Measurements from ENCODE around the gene SUPT3H. TPM values are rescaled to one million over a fixed set of nuclear protein-coding genes. Genes with fewer than 3 reads are reported as not detected.

Gene SUPT3H
- total and polyA plus RNA-seq, 4 donors: 0.85 to 4.8 (median 2.4) TPM

DNA sequence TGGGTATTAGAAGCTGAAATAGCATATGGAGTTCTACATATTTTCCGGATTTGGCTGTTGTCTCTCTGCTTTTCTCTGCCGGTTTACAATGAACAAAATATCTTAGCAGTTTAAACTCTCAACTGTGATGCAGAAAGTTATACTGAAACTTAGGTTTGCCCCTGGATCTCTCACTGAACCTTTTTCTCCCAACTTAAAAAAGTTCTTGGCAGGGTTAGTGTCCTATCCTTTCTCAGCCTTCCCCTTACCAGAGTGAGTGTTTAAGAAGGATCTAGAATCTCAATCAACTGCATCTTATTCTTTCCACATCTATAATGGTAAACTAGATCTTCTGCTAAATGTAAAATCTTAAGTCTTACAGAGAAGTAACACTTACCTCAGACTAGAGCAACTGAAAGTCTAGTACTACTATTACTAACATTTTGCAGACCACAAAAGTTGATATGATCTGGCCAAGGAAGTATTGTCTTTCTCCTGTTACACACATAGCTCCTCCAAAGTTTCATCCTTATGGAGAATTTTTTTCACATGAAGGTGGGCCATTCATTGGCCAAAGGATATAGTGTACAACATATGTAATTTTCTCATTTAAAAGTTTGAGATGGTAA is 441.9 kb downstream of the SUPT3H start:
- Histone ChIP-seq H3K4me1 (ENCODE audit: control insufficient read depth in 4 of 4, insufficient read depth in 4 of 4, low read length in 3 of 4) (peaks cover 0 to 8% (median 0%) of the 10 kb centered on the region in 4 donors), H3K9ac (ENCODE audit: low read depth in 1 of 2, low read length in 2 of 2) (no peak overlapping the region), H3K27me3 (ENCODE audit: control insufficient read depth in 4 of 4, insufficient read depth in 4 of 4, low read length in 3 of 4) (no peaks in the 10 kb centered on the region), H3K4me3 (ENCODE audit: low read depth in 1 of 3, low read length in 3 of 3) (no peak overlapping the region), H3K36me3 (ENCODE audit: control insufficient read depth in 4 of 4, insufficient read depth in 3 of 4, low read depth in 1 of 4, low read length in 3 of 4) (no peaks in the 10 kb centered on the region), H3K27ac (ENCODE audit: low read depth in 1 of 2, low read length in 2 of 2) (no peak overlapping the region), H3K9me3 (ENCODE audit: control insufficient read depth in 4 of 4, low read length in 3 of 4) (no peaks in the 10 kb centered on the region)
- DNase-seq (ENCODE audit: low spot score): no peak
- 86% methylated on average over 2 of the region's 2 CpGs for WGBS
- TF ChIP-seq JUND (IDR thresholded peaks at IDR 0.05) (no peak), EGR1 (IDR thresholded peaks at IDR 0.05; ENCODE audit: low read depth in 2 of 2) (no peak), ATF3 (IDR thresholded peaks at IDR 0.05) (no peak), GABPA (IDR thresholded peaks at IDR 0.05 in 1 of 2, conservative IDR thresholded peaks at IDR 0.05 in 1 of 2) (no peak), ZBTB33 (IDR thresholded peaks at IDR 0.05) (no peak), FOXA2 (IDR thresholded peaks at IDR 0.05) (no peak), SP1 (IDR thresholded peaks at IDR 0.05) (no peak), HNF4G (IDR thresholded peaks at IDR 0.05) (no peak)

- peak overlapping the region in 1 of 2 donors; percentile 26 for H3K9ac ChIP-seq (ENCODE audit: low read depth in 1 of 2, low read length in 2 of 2)
- H3K4me1 ChIP-seq (ENCODE audit: control insufficient read depth in 4 of 4, insufficient read depth in 4 of 4, low read length in 3 of 4): no peaks in the 10 kb centered on the region
- H3K36me3 ChIP-seq (ENCODE audit: control insufficient read depth in 4 of 4, insufficient read depth in 3 of 4, low read depth in 1 of 4, low read length in 3 of 4): no peaks in the 10 kb centered on the region
- no peak for DNase-seq (ENCODE audit: low spot score)
- TF ChIP-seq RXRA (IDR thresholded peaks at IDR 0.05) (no peak), EGR1 (IDR thresholded peaks at IDR 0.05; ENCODE audit: low read depth in 2 of 2) (no peak), ATF3 (IDR thresholded peaks at IDR 0.05) (no peak), JUND (IDR thresholded peaks at IDR 0.05) (no peak), NR2F2 (IDR thresholded peaks at IDR 0.05) (no peak), ZBTB33 (IDR thresholded peaks at IDR 0.05) (no peak), FOXA2 (IDR thresholded peaks at IDR 0.05) (no peak)
- no peaks in the 10 kb centered on the region for H3K9me3 ChIP-seq (ENCODE audit: control insufficient read depth in 4 of 4, low read length in 3 of 4)
- WGBS: 60% methylated on average over 4 of the region's 4 CpGs
- no peak overlapping the region for H3K4me3 ChIP-seq (ENCODE audit: low read depth in 1 of 3, low read length in 3 of 3)
- no peaks in the 10 kb centered on the region for H3K27me3 ChIP-seq (ENCODE audit: control insufficient read depth in 4 of 4, insufficient read depth in 4 of 4, low read length in 3 of 4)
- H3K27ac ChIP-seq (ENCODE audit: low read depth in 1 of 2, low read length in 2 of 2): no peak overlapping the region
Measured at GRCh38 chr6:44933108-44933507, 444.6 kb downstream of the SUPT3H start.

DNA sequence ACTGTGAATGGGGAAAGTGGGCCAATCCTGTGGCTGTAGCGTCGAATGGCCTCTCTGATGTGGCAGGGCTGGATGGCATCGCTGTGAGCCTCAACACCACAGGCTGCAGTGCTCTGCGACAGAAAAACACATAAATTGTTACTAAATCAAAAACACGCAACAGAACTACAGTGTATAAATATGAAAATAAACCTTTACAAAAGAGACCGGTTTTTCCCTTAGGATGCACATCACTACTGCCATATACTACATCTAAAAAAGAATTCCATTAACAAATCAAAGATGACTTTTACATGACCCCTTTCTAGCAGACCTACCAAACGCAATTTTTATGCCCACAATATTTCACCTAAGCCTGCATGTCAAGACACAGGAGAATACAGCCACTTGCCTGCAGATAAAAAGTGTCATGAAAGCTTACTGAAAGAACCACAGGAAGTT is 445.1 kb downstream of the SUPT3H start:
- H3K4me1 ChIP-seq (ENCODE audit: control insufficient read depth in 4 of 4, insufficient read depth in 4 of 4, low read length in 3 of 4): no peaks in the 10 kb centered on the region
- no peaks in the 10 kb centered on the region for H3K36me3 ChIP-seq (ENCODE audit: control insufficient read depth in 4 of 4, insufficient read depth in 3 of 4, low read depth in 1 of 4, low read length in 3 of 4)
- WGBS: 89% methylated on average over 7 of the region's 7 CpGs
- no peak overlapping the region for H3K4me3 ChIP-seq (ENCODE audit: low read depth in 1 of 3, low read length in 3 of 3)
- no peak overlapping the region for H3K9ac ChIP-seq (ENCODE audit: low read depth in 1 of 2, low read length in 2 of 2)
- H3K27me3 ChIP-seq (ENCODE audit: control insufficient read depth in 4 of 4, insufficient read depth in 4 of 4, low read length in 3 of 4): no peaks in the 10 kb centered on the region
- no peak for DNase-seq (ENCODE audit: low spot score)
- no peaks in the 10 kb centered on the region for H3K9me3 ChIP-seq (ENCODE audit: control insufficient read depth in 4 of 4, low read length in 3 of 4)
- no peak overlapping the region for H3K27ac ChIP-seq (ENCODE audit: low read depth in 1 of 2, low read length in 2 of 2)
- TF ChIP-seq SP1 (IDR thresholded peaks at IDR 0.05) (no peak), RAD21 (IDR thresholded peaks at IDR 0.05) (no peak), HNF4G (IDR thresholded peaks at IDR 0.05) (no peak), TAF1 (conservative IDR thresholded peaks at IDR 0.05) (no peak), NR2F2 (IDR thresholded peaks at IDR 0.05) (no peak), FOXA2 (IDR thresholded peaks at IDR 0.05) (no peak), RXRA (IDR thresholded peaks at IDR 0.05) (no peak), REST (IDR thresholded peaks at IDR 0.05) (no peak), JUND (IDR thresholded peaks at IDR 0.05) (no peak), FOXA1 (IDR thresholded peaks at IDR 0.05) (no peak), GABPA (IDR thresholded peaks at IDR 0.05 in 1 of 2, conservative IDR thresholded peaks at IDR 0.05 in 1 of 2) (no peak), HNF4A (conservative IDR thresholded peaks at IDR 0.05) (no peak), YY1 (IDR thresholded peaks at IDR 0.05) (no peak), ZBTB33 (IDR thresholded peaks at IDR 0.05) (no peak), EGR1 (IDR thresholded peaks at IDR 0.05; ENCODE audit: low read depth in 2 of 2) (no peak)
